ENCODE results near the gene RXRA. TPM values are rescaled to one million over a fixed set of nuclear protein-coding genes. Genes with fewer than 3 reads are reported as not detected.
A peak's percentile ranks its signal among the peaks of the same experiment; 100 is the strongest.

RXRA gene
- total and polyA plus RNA-seq, 3 experiments from 2014 or later = 2.1 to 10.0 (median 9.9) TPM

DNA sequence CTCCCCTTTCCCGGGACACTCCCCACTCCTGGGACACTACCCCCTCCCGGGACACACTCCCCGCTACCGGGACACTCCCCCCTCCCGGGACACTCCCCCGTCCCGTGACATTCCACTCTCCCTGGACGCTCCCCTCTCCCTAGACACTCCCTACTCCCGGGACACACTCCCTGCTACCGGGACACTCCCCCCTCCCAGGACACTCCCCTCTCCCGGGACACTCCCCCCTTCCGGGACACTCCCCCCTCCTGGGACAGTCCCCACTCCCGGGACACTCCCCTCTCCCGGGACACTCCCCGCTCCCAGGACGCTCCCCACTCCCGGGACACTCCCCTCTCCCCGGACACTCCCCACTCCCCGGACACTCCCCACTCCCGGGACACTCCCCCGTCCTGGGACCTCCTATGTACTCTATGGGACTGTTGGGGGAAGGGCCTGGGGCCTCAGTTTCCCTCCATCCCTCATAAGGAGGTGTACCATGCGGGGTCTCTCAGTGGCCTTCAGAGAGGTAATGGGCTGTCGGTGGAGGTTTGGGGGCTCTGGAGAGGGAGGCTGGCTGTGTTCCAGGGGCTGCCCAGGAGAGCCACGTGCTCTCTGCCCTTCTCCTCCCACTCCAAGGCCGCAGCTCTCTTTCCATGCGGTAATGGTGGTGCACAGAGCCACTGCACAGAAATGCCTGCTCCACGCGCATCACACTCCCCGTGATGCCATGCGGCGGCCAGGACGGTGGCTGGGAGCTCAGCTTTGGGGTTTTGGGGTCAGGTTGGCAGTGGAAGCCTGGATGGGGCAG, 96.2 kb downstream of the RXRA start:
- Mint-ChIP-seq H3K27me3 (no peaks in the 10 kb centered on the region), H3K9me3 (no peaks in the 10 kb centered on the region), H3K27ac (no peak overlapping the region), H3K4me3 (no peak overlapping the region), H3K36me3 (peaks cover 0 to 13% (median 0%) of the 10 kb centered on the region in 3 donors), H3K4me1 (no peaks in the 10 kb centered on the region)
- Histone ChIP-seq H3K9me3 (ENCODE audit: low read length) (no peaks in the 10 kb centered on the region), H3K36me3 (ENCODE audit: insufficient read depth, low read length) (no peaks in the 10 kb centered on the region), H3K27ac (ENCODE audit: low read depth, low read length) (no peak overlapping the region), H3K4me1 (ENCODE audit: insufficient read depth, low read length) (no peaks in the 10 kb centered on the region), H3K4me3 (ENCODE audit: low read length) (no peak overlapping the region), H3K27me3 (ENCODE audit: insufficient read depth, low read length, poor library complexity, severe bottlenecking) (no peaks in the 10 kb centered on the region)
- ChIA-PET CTCF (interaction anchor here (1.3 kb wide), 1 partner anchor 10 kb away, joined by 4 read pairs; no protein-coding TSS in a partner anchor), POLR2A (no interaction called here)
- no peak for DNase-seq

- Mint-ChIP-seq H3K4me1 (no peaks in the 10 kb centered on the region), H3K27ac (no peak overlapping the region), H3K9me3 (no peaks in the 10 kb centered on the region), H3K27me3 (no peaks in the 10 kb centered on the region), H3K36me3 (peaks cover 0 to 11% (median 0%) of the 10 kb centered on the region in 3 donors), H3K4me3 (no peak overlapping the region)
- CTCF ChIA-PET = interaction anchor here (1.3 kb wide), 1 partner anchor 9 kb away, joined by 4 read pairs; no protein-coding TSS in a partner anchor
- Histone ChIP-seq H3K27ac (ENCODE audit: low read depth, low read length) (no peak overlapping the region), H3K27me3 (ENCODE audit: insufficient read depth, low read length, poor library complexity, severe bottlenecking) (no peaks in the 10 kb centered on the region), H3K9me3 (ENCODE audit: low read length) (no peaks in the 10 kb centered on the region), H3K36me3 (ENCODE audit: insufficient read depth, low read length) (no peaks in the 10 kb centered on the region), H3K4me3 (ENCODE audit: low read length) (no peak overlapping the region), H3K4me1 (ENCODE audit: insufficient read depth, low read length) (no peaks in the 10 kb centered on the region)
- POLR2A ChIA-PET = no interaction called here
- DNase-seq = no peak
These were observed 96.9 kb downstream of the RXRA start for GRCh38 chr9:134423166-134423565.

DNA sequence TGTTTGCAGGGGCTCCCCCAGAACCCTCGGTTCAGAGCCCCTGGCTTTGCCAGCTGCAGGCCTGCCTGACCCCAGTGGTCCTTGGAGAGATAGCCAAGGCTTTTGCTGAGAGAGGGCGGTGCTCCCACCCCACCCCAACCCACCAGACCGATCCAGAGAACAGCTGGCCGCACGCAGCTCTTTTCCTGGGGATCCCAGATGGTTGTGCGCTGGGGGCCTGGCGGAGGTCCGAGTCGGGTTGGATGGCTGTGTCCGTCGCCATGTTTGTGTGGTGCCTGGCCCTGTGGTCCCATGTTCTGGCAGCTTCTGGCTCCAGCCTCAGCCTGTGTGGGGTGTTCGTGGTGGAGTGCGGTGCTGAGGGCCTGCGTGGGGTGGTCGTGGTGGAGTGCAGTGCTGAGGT, 97.5 kb downstream of the RXRA start:
- H3K4me1 ChIP-seq (ENCODE audit: insufficient read depth, low read length) = no peaks in the 10 kb centered on the region
- ChIA-PET CTCF (interaction anchor here (1.3 kb wide), 1 partner anchor 9 kb away, joined by 4 read pairs; no protein-coding TSS in a partner anchor), POLR2A (no interaction called here)
- no peaks in the 10 kb centered on the region for H3K36me3 ChIP-seq (ENCODE audit: insufficient read depth, low read length)
- no peaks in the 10 kb centered on the region for H3K9me3 Mint-ChIP-seq
- no peak overlapping the region for H3K4me3 Mint-ChIP-seq
- H3K9me3 ChIP-seq (ENCODE audit: low read length) = no peaks in the 10 kb centered on the region
- H3K27ac ChIP-seq (ENCODE audit: low read depth, low read length) = no peak overlapping the region
- peaks cover 0 to 11% (median 0%) of the 10 kb centered on the region in 3 donors for H3K36me3 Mint-ChIP-seq
- DNase-seq = no peak
- no peaks in the 10 kb centered on the region for H3K27me3 ChIP-seq (ENCODE audit: insufficient read depth, low read length, poor library complexity, severe bottlenecking)
- H3K4me3 ChIP-seq (ENCODE audit: low read length) = no peak overlapping the region
- H3K4me1 Mint-ChIP-seq = no peaks in the 10 kb centered on the region
- H3K27me3 Mint-ChIP-seq = no peaks in the 10 kb centered on the region
- H3K27ac Mint-ChIP-seq = no peak overlapping the region

DNA sequence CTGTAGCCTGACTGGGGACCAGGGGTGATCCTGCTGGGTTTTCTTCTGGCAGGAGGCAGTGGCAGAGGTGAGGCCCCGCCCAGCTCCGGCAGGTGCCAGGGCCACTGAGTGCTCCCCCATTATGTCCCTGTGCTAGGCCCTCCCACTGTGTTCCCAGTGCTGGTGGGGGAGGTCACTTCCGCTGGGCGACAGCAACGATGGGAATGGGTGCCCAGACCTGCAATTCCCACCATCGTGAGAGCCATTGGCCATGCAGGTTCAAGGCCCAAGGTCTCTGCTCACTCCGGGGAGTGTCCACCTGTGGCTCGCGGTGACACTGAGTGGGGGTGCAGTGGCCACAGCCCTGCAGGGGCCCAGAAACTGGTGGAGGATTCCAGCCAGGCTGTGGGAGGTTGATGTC, 98.6 kb downstream of the RXRA start:
- H3K36me3 Mint-ChIP-seq = peaks cover 0 to 11% (median 0%) of the 10 kb centered on the region in 3 donors
- H3K4me3 Mint-ChIP-seq = no peak overlapping the region
- H3K9me3 ChIP-seq (ENCODE audit: low read length) = no peaks in the 10 kb centered on the region
- no peak overlapping the region for H3K27ac Mint-ChIP-seq
- H3K9me3 Mint-ChIP-seq = no peaks in the 10 kb centered on the region
- no peaks in the 10 kb centered on the region for H3K27me3 Mint-ChIP-seq
- H3K4me1 Mint-ChIP-seq = no peaks in the 10 kb centered on the region
- H3K27ac ChIP-seq (ENCODE audit: low read depth, low read length) = no peak overlapping the region
- ChIA-PET POLR2A (no interaction called here), CTCF (no interaction called here)
- no peaks in the 10 kb centered on the region for H3K4me1 ChIP-seq (ENCODE audit: insufficient read depth, low read length)
- H3K4me3 ChIP-seq (ENCODE audit: low read length) = no peak overlapping the region
- no peak for DNase-seq
- H3K27me3 ChIP-seq (ENCODE audit: insufficient read depth, low read length, poor library complexity, severe bottlenecking) = no peaks in the 10 kb centered on the region
- H3K36me3 ChIP-seq (ENCODE audit: insufficient read depth, low read length) = no peaks in the 10 kb centered on the region

DNA sequence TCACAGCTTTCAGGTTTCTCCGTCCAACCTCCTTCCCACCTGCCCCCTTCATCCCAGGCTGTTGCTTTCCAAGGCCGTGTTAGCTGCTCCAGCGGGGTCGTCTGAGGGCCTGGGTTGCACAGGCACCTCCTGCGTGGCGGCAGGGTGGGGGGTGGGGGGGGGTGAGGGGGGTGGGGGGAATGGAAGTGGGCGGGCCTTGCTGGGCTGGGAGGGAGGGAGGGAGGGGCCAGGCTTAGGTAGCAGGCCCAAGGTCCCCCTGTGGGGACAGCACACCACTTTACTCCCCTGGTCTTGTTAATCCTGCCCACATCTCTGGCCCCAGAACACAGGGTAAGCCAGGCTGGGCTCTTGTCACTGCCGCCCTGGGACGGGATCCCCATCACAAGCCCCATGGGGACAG, 99.1 kb downstream of the RXRA start:
- POLR2A ChIA-PET = no interaction called here
- Mint-ChIP-seq H3K9me3 (no peaks in the 10 kb centered on the region), H3K36me3 (peaks cover 0 to 11% (median 0%) of the 10 kb centered on the region in 3 donors), H3K4me1 (no peaks in the 10 kb centered on the region), H3K27me3 (no peaks in the 10 kb centered on the region), H3K27ac (no peak overlapping the region), H3K4me3 (no peak overlapping the region)
- CTCF ChIA-PET = no interaction called here
- H3K27me3 ChIP-seq (ENCODE audit: insufficient read depth, low read length, poor library complexity, severe bottlenecking) = no peaks in the 10 kb centered on the region
- no peak overlapping the region for H3K27ac ChIP-seq (ENCODE audit: low read depth, low read length)
- no peaks in the 10 kb centered on the region for H3K36me3 ChIP-seq (ENCODE audit: insufficient read depth, low read length)
- H3K4me3 ChIP-seq (ENCODE audit: low read length) = no peak overlapping the region
- H3K4me1 ChIP-seq (ENCODE audit: insufficient read depth, low read length) = no peaks in the 10 kb centered on the region
- no peaks in the 10 kb centered on the region for H3K9me3 ChIP-seq (ENCODE audit: low read length)
- DNase-seq = no peak

GRCh38 chr9:134425812-134426211, 99.6 kb downstream of the RXRA start:
- H3K36me3 ChIP-seq (ENCODE audit: insufficient read depth, low read length) = no peaks in the 10 kb centered on the region
- CTCF ChIA-PET = no interaction called here
- Mint-ChIP-seq H3K4me1 (no peaks in the 10 kb centered on the region), H3K27me3 (no peaks in the 10 kb centered on the region), H3K36me3 (peaks cover 0 to 11% (median 0%) of the 10 kb centered on the region in 3 donors), H3K27ac (no peak overlapping the region), H3K4me3 (no peak overlapping the region), H3K9me3 (no peaks in the 10 kb centered on the region)
- no peaks in the 10 kb centered on the region for H3K27me3 ChIP-seq (ENCODE audit: insufficient read depth, low read length, poor library complexity, severe bottlenecking)
- no peaks in the 10 kb centered on the region for H3K9me3 ChIP-seq (ENCODE audit: low read length)
- no peak overlapping the region for H3K4me3 ChIP-seq (ENCODE audit: low read length)
- DNase-seq = no peak
- no peaks in the 10 kb centered on the region for H3K4me1 ChIP-seq (ENCODE audit: insufficient read depth, low read length)
- POLR2A ChIA-PET = no interaction called here
- H3K27ac ChIP-seq (ENCODE audit: low read depth, low read length) = no peak overlapping the region

GRCh38 chr9:134426436-134426835, 100.2 kb downstream of the RXRA start:
- CTCF ChIA-PET = no interaction called here
- H3K36me3 ChIP-seq (ENCODE audit: insufficient read depth, low read length) = no peaks in the 10 kb centered on the region
- POLR2A ChIA-PET = no interaction called here
- Mint-ChIP-seq H3K9me3 (no peaks in the 10 kb centered on the region), H3K36me3 (peaks cover 0 to 5% (median 0%) of the 10 kb centered on the region in 3 donors), H3K27ac (no peak overlapping the region), H3K4me3 (no peak overlapping the region), H3K27me3 (no peaks in the 10 kb centered on the region), H3K4me1 (no peaks in the 10 kb centered on the region)
- H3K27me3 ChIP-seq (ENCODE audit: insufficient read depth, low read length, poor library complexity, severe bottlenecking) = no peaks in the 10 kb centered on the region
- H3K4me1 ChIP-seq (ENCODE audit: insufficient read depth, low read length) = no peaks in the 10 kb centered on the region
- H3K4me3 ChIP-seq (ENCODE audit: low read length) = no peak overlapping the region
- H3K9me3 ChIP-seq (ENCODE audit: low read length) = no peaks in the 10 kb centered on the region
- no peak for DNase-seq
- H3K27ac ChIP-seq (ENCODE audit: low read depth, low read length) = no peak overlapping the region

GRCh38 chr9:134427153-134427782, 101.0 kb downstream of the RXRA start:
- ChIA-PET POLR2A (no interaction called here), CTCF (no interaction called here)
- no peaks in the 10 kb centered on the region for H3K9me3 Mint-ChIP-seq
- Histone ChIP-seq H3K27ac (ENCODE audit: low read depth, low read length) (no peak overlapping the region), H3K36me3 (ENCODE audit: insufficient read depth, low read length) (no peaks in the 10 kb centered on the region), H3K4me1 (ENCODE audit: insufficient read depth, low read length) (no peaks in the 10 kb centered on the region), H3K4me3 (ENCODE audit: low read length) (no peak overlapping the region), H3K27me3 (ENCODE audit: insufficient read depth, low read length, poor library complexity, severe bottlenecking) (no peaks in the 10 kb centered on the region), H3K9me3 (ENCODE audit: low read length) (no peaks in the 10 kb centered on the region)
- peaks cover 0 to 3% (median 0%) of the 10 kb centered on the region in 3 donors for H3K36me3 Mint-ChIP-seq
- DNase-seq = no peak
- H3K27me3 Mint-ChIP-seq = no peaks in the 10 kb centered on the region
- no peak overlapping the region for H3K4me3 Mint-ChIP-seq
- H3K4me1 Mint-ChIP-seq = no peaks in the 10 kb centered on the region
- H3K27ac Mint-ChIP-seq = peak overlapping the region in 1 of 8 donors; percentile 84

All from CD8-positive, alpha-beta memory T cell (primary cell).